Epithelial cell of umbilical artery (primary cell): ENCODE results near the gene GPRC5D. TPM values are rescaled to one million over a fixed set of nuclear protein-coding genes. Genes with fewer than 3 reads are reported as not detected.

Source experiments
- total RNA-seq: library from RNA; depleted of rRNA; stranded (reverse); fragments of >200 nt; gene quantifications from 2 replicates; pipeline ENCODE4 v1.2.3, GENCODE V29; 2014

Gene GPRC5D
- total RNA-seq: not detected in 2 replicates

DNA sequence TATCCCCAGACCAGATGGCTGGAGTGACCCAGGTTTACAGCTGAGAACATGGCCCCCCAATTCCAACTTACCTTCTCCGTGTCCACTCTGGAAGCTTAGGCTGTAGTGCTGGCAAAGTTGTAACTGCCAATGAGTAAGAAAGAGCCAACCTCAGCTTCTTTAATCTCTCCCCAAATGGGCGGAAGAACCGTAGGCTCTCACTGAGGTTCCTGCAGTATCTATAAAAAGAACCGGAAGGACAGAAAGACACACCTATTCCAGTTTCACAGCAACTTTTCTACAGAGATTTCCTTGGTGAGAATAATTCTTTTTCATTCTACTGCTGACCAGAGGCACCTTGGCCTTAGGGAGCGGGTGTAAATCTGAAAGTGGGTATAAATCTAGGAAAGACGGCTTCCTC is at the start of gene GPRC5D:
Gene GPRC5D, minus strand, starts transcription at position 135 of the 400 bp plus-strand sequence. CDS start 1,786 bp downstream, outside the sequence.

DNA sequence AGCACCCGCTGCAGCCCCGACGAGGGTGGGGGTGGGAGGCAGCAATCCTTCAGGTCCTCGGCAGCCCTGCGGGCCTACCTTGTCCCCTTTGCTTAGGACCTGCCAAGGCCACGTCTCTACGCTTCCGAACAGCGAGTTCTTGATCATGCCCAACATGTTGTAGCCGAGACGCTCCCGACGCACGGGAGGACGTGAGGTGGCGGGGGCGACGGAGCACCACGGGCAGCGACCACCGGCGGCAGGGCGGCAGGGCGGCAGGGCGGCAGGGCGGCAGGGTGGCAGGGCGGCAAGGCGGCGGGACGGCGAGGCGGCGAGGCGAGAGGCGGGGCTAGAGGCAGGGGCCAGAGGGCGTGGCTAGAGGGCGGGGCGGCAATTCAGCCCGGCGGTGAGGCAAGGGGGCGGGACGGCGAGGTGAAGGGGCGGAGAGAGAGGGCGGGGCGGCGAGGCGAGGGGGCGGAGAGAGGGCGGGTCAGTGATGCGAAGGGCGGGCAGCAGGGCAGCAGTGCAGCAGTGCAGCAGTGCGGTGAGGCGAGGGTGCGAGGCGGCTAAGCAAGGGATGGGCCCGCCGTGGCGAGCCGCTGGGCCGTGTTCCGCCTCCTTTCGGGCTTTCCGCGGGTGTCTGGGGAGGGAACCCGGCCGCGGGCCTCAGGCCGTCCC is 48.1 kb upstream of the GPRC5D start, which contains the start of gene HEBP1:
Gene HEBP1, minus strand, starts transcription at position 307 of the 657 bp plus-strand sequence. Its CDS starts 151 bp downstream, at position 156.

DNA sequence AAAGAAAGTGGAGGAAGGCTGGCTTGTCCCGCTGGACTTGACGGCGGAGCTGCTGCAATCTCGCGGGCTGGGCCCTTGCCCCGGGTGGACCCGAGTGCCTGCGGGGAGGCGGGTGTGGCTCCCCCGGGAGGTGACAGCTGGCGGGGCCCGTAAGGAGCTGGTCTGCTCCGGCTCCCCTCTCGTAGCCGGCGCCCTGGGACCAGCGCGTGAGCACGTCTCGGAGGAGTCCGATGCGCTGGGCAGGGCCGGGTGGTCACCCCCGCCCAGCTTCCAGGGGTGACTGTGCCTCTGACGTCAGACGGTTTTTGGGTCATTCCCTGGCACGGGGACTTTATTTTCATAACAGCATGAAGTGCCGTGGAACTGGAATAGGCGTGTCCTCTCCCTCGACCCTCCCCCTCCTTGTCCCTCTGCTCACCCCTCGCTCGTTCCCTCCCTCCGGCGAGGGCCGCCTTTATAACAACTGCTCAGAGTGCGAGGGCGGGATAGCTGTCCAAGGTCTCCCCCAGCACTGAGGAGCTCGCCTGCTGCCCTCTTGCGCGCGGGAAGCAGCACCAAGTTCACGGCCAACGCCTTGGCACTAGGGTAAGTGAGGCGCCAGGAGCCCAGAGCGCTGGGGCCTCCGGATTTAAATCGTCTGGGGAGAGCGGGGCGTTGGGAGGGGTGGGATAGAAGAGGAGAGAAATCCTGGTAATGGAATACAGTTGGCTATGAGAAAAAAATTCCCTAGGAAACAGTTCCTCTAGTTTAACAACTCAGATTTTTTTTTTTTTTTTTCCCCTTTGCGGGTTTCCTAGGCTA is 60.7 kb downstream of the GPRC5D start, which contains the start of gene GPRC5A:
Gene GPRC5A, plus strand, starts transcription at position 483 of the 801 bp plus-strand sequence. CDS start 16,688 bp downstream, outside the sequence.

Other genes with a start within 250 kb of the GPRC5D start
- 35.1 and 51.8 TPM in 2 replicates for gene CDKN1B, start 234.8 kb downstream of the GPRC5D start, total RNA-seq
- 3.2 and 5.0 TPM in 2 replicates for gene APOLD1, start 166.5 kb downstream of the GPRC5D start, total RNA-seq
- gene DDX47, start 138.8 kb downstream of the GPRC5D start, total RNA-seq: 75.4 and 100 TPM in 2 replicates
- 4.2 and 14.3 TPM in 2 replicates for gene GPRC5A, start 60.6 kb downstream of the GPRC5D start, total RNA-seq
- 10.4 and 13.4 TPM in 2 replicates for gene HEBP1, start 48.1 kb upstream of the GPRC5D start, total RNA-seq
- 6.2 and 12.9 TPM in 2 replicates for gene FAM234B, start 92.2 kb upstream of the GPRC5D start, total RNA-seq
- not detected in 2 replicates for gene GSG1, start 151.5 kb upstream of the GPRC5D start, total RNA-seq
- 204 and 310 TPM in 2 replicates for gene EMP1, start 244.6 kb upstream of the GPRC5D start, total RNA-seq